ENCODE results near the gene ABCF1. TPM values are rescaled to one million over a fixed set of nuclear protein-coding genes. Genes with fewer than 3 reads are reported as not detected.

ABCF1 gene
- total and polyA plus RNA-seq, 4 donors, result 26.4 to 60.6 (median 50.2) TPM

DNA sequence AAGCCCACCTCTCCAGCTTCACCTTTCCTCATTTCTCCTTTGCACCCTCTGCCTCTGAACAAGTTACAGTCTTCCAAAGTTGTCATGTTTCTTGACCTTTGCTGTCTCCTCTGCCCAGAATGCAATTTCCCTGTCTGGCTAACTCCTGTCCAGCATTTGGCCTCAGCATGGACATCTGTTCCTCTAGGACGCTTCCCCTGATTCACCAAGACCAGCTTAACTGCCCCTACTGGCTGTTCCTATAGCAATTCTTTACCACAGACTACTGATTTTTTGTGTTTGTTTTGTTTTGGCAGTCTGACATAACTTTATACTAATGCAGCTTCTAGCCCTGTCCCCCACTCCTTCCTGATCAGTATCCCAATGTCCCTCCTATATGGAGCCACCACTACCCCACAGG lies 28.3 kb upstream of the ABCF1 start:
- no peak overlapping the region for H3K4me3 ChIP-seq (ENCODE audit: low read depth, low read length)
- WGBS (ENCODE audit: insufficient coverage), result no CpG with 5 or more reads among the region's 1 CpG
- DNase-seq (ENCODE audit: low read depth in 4 of 6, low spot score in 6 of 6), result no peak
- peaks cover 4% of the 10 kb centered on the region for H3K27me3 ChIP-seq (ENCODE audit: control insufficient read depth, insufficient read depth, low read length)
- peaks cover 21% of the 10 kb centered on the region for H3K36me3 ChIP-seq (ENCODE audit: control insufficient read depth, insufficient read depth, low read length)
- H3K4me1 ChIP-seq (ENCODE audit: control insufficient read depth, insufficient read depth, low read length), result peaks cover 7% of the 10 kb centered on the region
- H3K27ac ChIP-seq (ENCODE audit: low read depth, low read length), result no peak overlapping the region
- H3K9me3 ChIP-seq (ENCODE audit: control insufficient read depth, insufficient read depth, low read length), result no peaks in the 10 kb centered on the region

DNA sequence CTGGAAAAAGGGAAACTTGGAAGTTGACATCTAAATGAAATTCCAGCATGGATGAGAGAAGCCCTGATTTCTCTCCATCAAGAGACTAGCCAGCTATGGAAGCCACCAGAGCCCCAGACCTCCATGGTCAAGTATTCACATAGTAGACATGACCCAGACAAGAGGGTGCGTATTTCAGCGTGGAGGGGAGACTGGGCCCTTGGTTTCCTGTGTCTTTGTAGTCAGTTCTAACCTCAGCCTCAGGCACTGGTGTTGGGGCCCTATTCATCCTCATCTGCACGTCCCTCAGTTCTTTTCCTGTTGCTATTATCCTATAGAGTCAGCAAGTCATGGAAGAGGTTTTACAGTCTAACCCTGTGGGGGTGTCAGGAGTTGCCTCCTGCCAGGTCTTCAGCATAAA lies 27.4 kb upstream of the ABCF1 start:
- Histone ChIP-seq H3K9me3 (ENCODE audit: control insufficient read depth, insufficient read depth, low read length) (no peaks in the 10 kb centered on the region), H3K4me3 (ENCODE audit: low read depth, low read length) (no peak overlapping the region), H3K4me1 (ENCODE audit: control insufficient read depth, insufficient read depth, low read length) (peaks cover 7% of the 10 kb centered on the region), H3K27me3 (ENCODE audit: control insufficient read depth, insufficient read depth, low read length) (peaks cover 4% of the 10 kb centered on the region), H3K36me3 (ENCODE audit: control insufficient read depth, insufficient read depth, low read length) (peaks cover 25% of the 10 kb centered on the region), H3K27ac (ENCODE audit: low read depth, low read length) (no peak overlapping the region)
- no peak for DNase-seq (ENCODE audit: low read depth in 4 of 6, low spot score in 6 of 6)
- WGBS (ENCODE audit: insufficient coverage), result 100% methylated on average over 2 of the region's 3 CpGs

DNA sequence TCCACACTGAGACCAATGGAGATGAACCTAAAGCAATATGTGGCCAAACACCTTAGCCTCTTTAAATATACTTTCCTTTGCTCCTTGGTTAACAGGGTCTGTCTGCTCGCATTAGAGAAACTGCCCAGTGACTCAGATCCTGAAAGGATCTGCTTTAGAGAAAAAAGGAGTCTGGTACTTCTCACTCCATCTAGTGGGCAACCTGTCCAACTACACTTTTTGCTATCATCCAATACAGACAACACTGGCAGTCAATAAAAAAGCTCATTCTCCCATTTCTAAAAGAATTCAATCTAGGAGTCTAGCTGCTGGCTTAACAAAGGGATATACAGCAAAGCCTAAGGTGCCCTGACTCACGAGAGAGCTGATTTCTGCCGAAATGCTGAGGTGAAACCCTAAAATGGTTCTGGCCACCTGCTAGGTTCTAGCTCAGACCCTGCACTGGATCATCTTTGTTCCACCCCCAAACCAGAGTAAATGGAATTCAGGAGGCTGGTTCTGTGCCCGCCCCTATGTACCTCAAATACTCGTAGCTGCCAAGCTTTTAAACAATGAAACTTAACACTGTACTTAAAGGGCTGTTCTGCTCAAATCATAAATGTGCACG lies 26.5 kb upstream of the ABCF1 start:
- 38% methylated on average over 3 of the region's 6 CpGs for WGBS (ENCODE audit: insufficient coverage)
- Histone ChIP-seq H3K27ac (ENCODE audit: low read depth, low read length) (no peak overlapping the region), H3K4me1 (ENCODE audit: control insufficient read depth, insufficient read depth, low read length) (peaks cover 7% of the 10 kb centered on the region), H3K27me3 (ENCODE audit: control insufficient read depth, insufficient read depth, low read length) (peaks cover 4% of the 10 kb centered on the region), H3K9me3 (ENCODE audit: control insufficient read depth, insufficient read depth, low read length) (no peaks in the 10 kb centered on the region), H3K4me3 (ENCODE audit: low read depth, low read length) (no peak overlapping the region), H3K36me3 (ENCODE audit: control insufficient read depth, insufficient read depth, low read length) (peaks cover 34% of the 10 kb centered on the region)
- peak in 5 of 6 donors; percentile 24 to 86 (median 50) for DNase-seq (ENCODE audit: low read depth in 4 of 6, low spot score in 6 of 6)

DNA sequence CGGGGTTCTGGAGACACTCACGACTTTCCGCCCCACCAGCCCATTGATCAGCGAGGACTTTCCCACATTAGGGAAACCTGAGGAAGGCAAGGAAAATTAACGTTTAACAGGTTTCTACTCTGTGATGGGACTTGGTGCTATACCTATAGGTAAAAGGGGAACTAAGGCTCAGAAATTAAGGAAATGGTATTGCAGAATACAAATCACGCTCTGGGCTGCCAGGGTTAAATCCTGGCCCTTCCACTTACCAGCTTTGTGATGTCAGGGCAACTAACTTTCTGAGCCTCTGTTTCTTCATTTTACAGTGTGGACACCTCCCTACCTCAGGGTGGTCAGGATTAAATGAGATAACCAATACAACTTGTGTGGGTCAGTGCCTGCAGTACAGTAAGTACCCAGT lies 23.8 kb upstream of the ABCF1 start:
- peaks cover 54% of the 10 kb centered on the region for H3K36me3 ChIP-seq (ENCODE audit: control insufficient read depth, insufficient read depth, low read length)
- H3K27me3 ChIP-seq (ENCODE audit: control insufficient read depth, insufficient read depth, low read length), result no peaks in the 10 kb centered on the region
- H3K4me1 ChIP-seq (ENCODE audit: control insufficient read depth, insufficient read depth, low read length), result no peaks in the 10 kb centered on the region
- 97% methylated on average over 5 of the region's 6 CpGs for WGBS (ENCODE audit: insufficient coverage)
- DNase-seq (ENCODE audit: low read depth in 4 of 6, low spot score in 6 of 6), result no peak
- H3K27ac ChIP-seq (ENCODE audit: low read depth, low read length), result no peak overlapping the region
- H3K4me3 ChIP-seq (ENCODE audit: low read depth, low read length), result no peak overlapping the region
- no peaks in the 10 kb centered on the region for H3K9me3 ChIP-seq (ENCODE audit: control insufficient read depth, insufficient read depth, low read length)

DNA sequence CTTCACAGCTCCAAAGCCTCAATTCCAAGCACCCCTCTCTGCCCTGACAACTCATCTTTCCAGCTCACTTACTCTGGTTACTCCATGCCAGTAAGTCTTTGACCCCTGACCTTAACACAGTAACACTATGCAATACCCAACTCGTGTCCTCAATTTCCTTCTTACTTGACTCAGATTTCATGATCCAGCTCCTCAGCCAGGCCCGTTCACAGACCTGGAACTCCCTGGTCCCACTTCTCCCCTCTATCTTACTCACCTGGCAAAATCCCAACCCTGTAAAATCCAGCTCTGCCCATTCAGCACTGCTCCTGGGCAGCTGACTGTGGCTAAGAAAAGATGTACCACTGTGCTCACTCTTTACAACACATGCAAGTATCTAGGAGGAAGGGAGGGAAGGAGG lies 22.9 kb upstream of the ABCF1 start:
- no peak overlapping the region for H3K4me3 ChIP-seq (ENCODE audit: low read depth, low read length)
- no peaks in the 10 kb centered on the region for H3K9me3 ChIP-seq (ENCODE audit: control insufficient read depth, insufficient read depth, low read length)
- H3K36me3 ChIP-seq (ENCODE audit: control insufficient read depth, insufficient read depth, low read length), result peaks cover 64% of the 10 kb centered on the region
- H3K27me3 ChIP-seq (ENCODE audit: control insufficient read depth, insufficient read depth, low read length), result no peaks in the 10 kb centered on the region
- WGBS (ENCODE audit: insufficient coverage), result 88% methylated on average over 2 of the region's 2 CpGs
- DNase-seq (ENCODE audit: low read depth in 4 of 6, low spot score in 6 of 6), result no peak
- H3K4me1 ChIP-seq (ENCODE audit: control insufficient read depth, insufficient read depth, low read length), result no peaks in the 10 kb centered on the region
- H3K27ac ChIP-seq (ENCODE audit: low read depth, low read length), result no peak overlapping the region

DNA sequence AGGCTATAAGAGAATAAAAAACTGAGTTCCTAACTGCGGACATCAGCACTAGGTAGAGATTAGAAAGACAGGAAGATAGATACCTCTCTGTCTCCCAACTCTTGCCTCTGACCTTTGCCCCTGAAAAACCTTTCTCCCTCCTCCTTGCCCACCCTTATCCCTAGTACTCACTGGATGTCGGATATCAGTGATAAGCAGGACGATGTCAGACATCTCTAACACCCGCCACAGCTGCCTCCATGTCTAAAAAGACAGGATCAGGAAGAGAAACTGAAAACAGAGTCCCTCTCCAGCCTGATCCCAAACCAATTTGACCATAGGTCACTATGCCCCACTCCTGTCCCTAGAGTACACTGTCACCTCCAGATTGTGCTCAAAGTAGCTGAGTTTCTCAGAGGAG lies 16.8 kb upstream of the ABCF1 start:
- Histone ChIP-seq H3K36me3 (ENCODE audit: control insufficient read depth, insufficient read depth, low read length) (peaks cover 40% of the 10 kb centered on the region), H3K27me3 (ENCODE audit: control insufficient read depth, insufficient read depth, low read length) (no peaks in the 10 kb centered on the region), H3K9me3 (ENCODE audit: control insufficient read depth, insufficient read depth, low read length) (no peaks in the 10 kb centered on the region), H3K27ac (ENCODE audit: low read depth, low read length) (no peak overlapping the region), H3K4me1 (ENCODE audit: control insufficient read depth, insufficient read depth, low read length) (peaks cover 16% of the 10 kb centered on the region), H3K4me3 (ENCODE audit: low read depth, low read length) (no peak overlapping the region)
- no peak for DNase-seq (ENCODE audit: low read depth in 4 of 6, low spot score in 6 of 6)
- WGBS (ENCODE audit: insufficient coverage), result 90% methylated on average over 4 of the region's 4 CpGs

DNA sequence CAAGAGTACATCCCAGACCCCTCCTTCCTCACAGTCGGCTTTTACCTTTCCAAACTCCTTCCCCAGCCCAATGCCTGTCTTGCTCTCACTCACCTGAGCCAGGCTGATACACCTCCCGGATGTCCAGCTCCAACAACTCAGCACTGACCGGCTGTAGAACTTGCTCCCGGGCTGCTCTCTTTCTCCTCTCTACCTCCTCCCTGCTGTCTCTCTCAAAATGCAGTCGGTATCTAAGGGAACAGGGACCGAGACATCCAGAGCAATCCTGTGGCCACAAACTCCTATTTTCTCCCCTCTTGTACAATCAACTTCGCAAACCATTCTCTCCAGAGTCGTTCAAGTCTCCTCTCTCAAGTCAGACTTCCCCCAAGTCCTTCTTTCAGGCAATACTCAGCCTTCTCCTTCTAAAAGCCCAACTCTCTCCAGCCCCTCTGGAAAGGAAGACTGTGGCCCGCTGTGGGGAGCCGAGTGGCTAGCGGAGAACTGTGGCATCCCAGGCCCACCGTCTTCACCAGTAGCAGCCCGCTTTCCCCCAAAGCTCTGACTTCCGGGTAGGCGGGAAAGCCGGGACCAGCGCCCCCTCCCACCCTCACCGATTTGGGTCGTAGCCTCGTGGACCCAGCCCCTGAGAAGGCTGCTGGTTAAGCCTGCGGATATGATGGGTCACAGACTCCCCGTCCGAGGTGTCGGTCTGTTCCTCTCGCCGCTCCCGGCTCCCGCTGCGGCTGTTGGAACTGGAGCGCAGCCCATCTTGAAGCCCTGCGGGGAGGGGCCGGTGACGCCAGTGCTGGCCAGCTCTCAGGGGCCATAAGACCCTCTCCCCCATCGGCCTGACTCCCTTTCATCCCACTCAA lies 16.1 kb upstream of the ABCF1 start:
- Histone ChIP-seq H3K4me3 (ENCODE audit: low read depth, low read length) (peak overlapping the region; percentile 100), H3K36me3 (ENCODE audit: control insufficient read depth, insufficient read depth, low read length) (peaks cover 32% of the 10 kb centered on the region), H3K9me3 (ENCODE audit: control insufficient read depth, insufficient read depth, low read length) (no peaks in the 10 kb centered on the region), H3K27ac (ENCODE audit: low read depth, low read length) (peak overlapping the region; percentile 100), H3K27me3 (ENCODE audit: control insufficient read depth, insufficient read depth, low read length) (no peaks in the 10 kb centered on the region), H3K4me1 (ENCODE audit: control insufficient read depth, insufficient read depth, low read length) (peaks cover 16% of the 10 kb centered on the region)
- WGBS (ENCODE audit: insufficient coverage), result 10% methylated on average over 34 of the region's 34 CpGs
- DNase-seq (ENCODE audit: low read depth in 4 of 6, low spot score in 6 of 6), result peak in 2 of 6 donors; percentile 52 to 85

DNA sequence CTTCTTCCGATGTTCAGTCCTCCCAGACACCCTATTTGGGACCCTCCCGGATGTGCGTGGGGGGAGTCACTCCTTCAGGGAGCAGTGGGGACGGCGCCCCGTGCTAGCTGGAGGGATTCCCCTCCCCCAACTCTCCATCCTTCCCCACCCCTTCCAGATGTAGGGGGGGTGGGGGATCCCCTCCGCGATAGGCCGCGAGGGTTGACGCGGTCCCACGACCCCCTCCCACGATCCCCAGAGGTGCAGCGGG lies 15.5 kb upstream of the ABCF1 start:
- H3K9me3 ChIP-seq (ENCODE audit: control insufficient read depth, insufficient read depth, low read length), result no peaks in the 10 kb centered on the region
- peak in 3 of 6 donors; percentile 36 to 87 (median 65) for DNase-seq (ENCODE audit: low read depth in 4 of 6, low spot score in 6 of 6)
- H3K27me3 ChIP-seq (ENCODE audit: control insufficient read depth, insufficient read depth, low read length), result no peaks in the 10 kb centered on the region
- peaks cover 27% of the 10 kb centered on the region for H3K36me3 ChIP-seq (ENCODE audit: control insufficient read depth, insufficient read depth, low read length)
- WGBS (ENCODE audit: insufficient coverage), result 0% methylated on average over 7 of the region's 15 CpGs
- H3K4me1 ChIP-seq (ENCODE audit: control insufficient read depth, insufficient read depth, low read length), result peaks cover 16% of the 10 kb centered on the region
- peak overlapping the region; percentile 100 for H3K27ac ChIP-seq (ENCODE audit: low read depth, low read length)
- peak overlapping the region; percentile 100 for H3K4me3 ChIP-seq (ENCODE audit: low read depth, low read length)

DNA sequence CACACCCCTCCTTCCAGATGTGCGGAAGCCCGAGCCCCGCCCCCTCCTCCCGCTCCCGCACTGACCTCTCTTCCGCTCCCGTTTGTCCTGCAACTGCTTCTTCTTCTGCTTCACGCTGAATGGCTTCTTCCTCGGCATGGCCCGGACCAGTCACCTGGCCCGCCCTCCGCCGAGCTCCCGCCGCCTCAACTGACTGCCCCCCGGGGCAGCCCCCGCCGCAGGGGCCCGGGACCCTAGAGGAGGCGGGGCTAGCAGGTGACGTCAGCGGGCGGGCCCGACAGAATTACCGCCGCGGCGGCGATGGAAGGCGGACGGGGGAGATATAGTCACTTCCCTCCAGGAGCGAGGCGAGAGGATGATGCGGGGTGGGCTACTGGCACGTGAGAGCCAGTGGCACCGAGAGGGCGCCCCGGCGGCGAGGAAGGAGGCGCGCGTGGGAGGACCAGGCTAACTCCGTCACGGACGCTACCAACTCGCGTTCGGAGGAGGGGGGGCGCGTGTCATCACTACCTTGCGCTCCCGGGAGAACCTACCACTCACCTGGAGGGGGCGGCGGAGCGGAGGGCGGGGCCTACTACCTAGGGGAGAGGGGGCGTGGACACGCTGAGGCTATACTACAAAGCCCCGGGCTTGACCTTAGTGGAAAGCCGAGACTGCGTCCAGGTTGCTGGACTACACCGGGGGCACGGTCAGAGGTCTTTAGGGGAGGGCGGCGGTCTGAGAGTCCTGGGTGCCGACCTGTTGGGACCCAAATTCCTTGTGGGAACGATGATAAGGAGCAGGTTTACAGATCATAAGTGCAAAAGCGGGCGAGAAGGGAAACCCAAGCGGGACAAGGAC lies 15.0 kb upstream of the ABCF1 start, which contains the start of gene GNL1:
TSS of gene GNL1 (minus strand) at position 424 of the 840 bp plus-strand sequence. CDS start at position 138, 286 bp downstream.
- peaks cover 23% of the 10 kb centered on the region for H3K36me3 ChIP-seq (ENCODE audit: control insufficient read depth, insufficient read depth, low read length)
- peaks cover 16% of the 10 kb centered on the region for H3K4me1 ChIP-seq (ENCODE audit: control insufficient read depth, insufficient read depth, low read length)
- H3K27me3 ChIP-seq (ENCODE audit: control insufficient read depth, insufficient read depth, low read length), result no peaks in the 10 kb centered on the region
- 0% methylated on average over 66 of the region's 71 CpGs for WGBS (ENCODE audit: insufficient coverage)
- peak; percentile 83 to 98 (median 87) for DNase-seq (ENCODE audit: low read depth in 4 of 6, low spot score in 6 of 6)
- peak within 1 kb of the TSS; percentile 100 for H3K4me3 ChIP-seq (ENCODE audit: low read depth, low read length)
- no peaks in the 10 kb centered on the region for H3K9me3 ChIP-seq (ENCODE audit: control insufficient read depth, insufficient read depth, low read length)
- H3K27ac ChIP-seq (ENCODE audit: low read depth, low read length), result peak within 1 kb of the TSS; percentile 100

Measured in spinal cord (tissue), 10 donors.